Umbilical cord (tissue), 2 donors: Measurements from ENCODE around the gene KCTD7. TPM values are rescaled to one million over a fixed set of nuclear protein-coding genes. Genes with fewer than 3 reads are reported as not detected.
"Not testable (repeated sequence)": the region's sequence is repeated elsewhere in the genome, so short reads cannot be mapped to it uniquely, and the experiment has no call there.

Source experiments
- DNase-seq: peaks from one replicate; pipeline ENCODE4 v3.0.0-alpha.2; 2015; ENCODE audit warnings: low spot score
- total RNA-seq: library from RNA; depleted of rRNA; stranded (reverse); fragments of >200 nt; gene quantifications from one replicate; pipeline ENCODE4 v1.2.3, GENCODE V29; 2014; ENCODE audit warnings: low replicate concordance; ENCODE audit not compliant: insufficient read depth

KCTD7 gene
- total RNA-seq, 1 donor from 2014 or later, result 12.0 TPM

GRCh38 chr7:66615699-66616098 lies 13.0 kb upstream of the KCTD7 start:
- no peak for DNase-seq

- DNase-seq, result peak; percentile 88
Measured at GRCh38 chr7:66617295-66617694, 11.4 kb upstream of the KCTD7 start.

DNA sequence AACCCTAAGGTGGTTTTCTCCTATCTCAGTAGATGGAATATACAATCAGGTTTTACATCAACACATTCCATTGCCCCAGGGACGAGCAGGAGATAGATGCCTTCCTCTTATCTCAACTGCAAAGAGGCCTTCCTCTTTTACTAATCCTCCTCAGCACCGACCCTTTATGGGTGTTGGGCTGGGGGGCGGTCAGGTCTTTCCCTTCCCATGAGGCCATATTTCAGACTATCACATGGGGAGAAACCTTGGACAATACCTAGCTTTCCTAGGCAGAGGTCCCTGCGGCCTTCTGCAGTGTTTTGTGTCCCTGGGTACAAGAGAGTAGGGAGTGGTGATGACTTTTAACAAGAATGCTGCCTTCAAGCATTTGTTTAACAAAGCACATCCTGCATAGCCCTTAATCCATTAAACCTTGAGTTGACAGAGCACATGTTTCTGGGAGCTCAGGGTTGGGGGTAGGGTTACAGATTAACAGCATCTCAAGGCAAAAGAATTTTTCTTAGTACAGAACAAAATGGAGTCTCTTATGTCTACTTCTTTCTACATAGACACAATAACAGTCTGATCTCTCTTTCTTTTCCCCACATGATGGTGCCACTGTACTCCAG lies 9.2 kb upstream of the KCTD7 start:
- DNase-seq, result peak; percentile 52

GRCh38 chr7:66626331-66626934 lies 2.2 kb upstream of the KCTD7 start:
- DNase-seq, result peak; percentile 47

GRCh38 chr7:66627151-66627681 lies 1.5 kb upstream of the KCTD7 start:
- peak; percentile 95 for DNase-seq

- DNase-seq, result no peak
Measured at GRCh38 chr7:66627881-66628360, 760 bp upstream of the KCTD7 start.

GRCh38 chr7:66629222-66630062 lies 761 bp downstream of the KCTD7 start:
- DNase-seq, result no peak

DNA sequence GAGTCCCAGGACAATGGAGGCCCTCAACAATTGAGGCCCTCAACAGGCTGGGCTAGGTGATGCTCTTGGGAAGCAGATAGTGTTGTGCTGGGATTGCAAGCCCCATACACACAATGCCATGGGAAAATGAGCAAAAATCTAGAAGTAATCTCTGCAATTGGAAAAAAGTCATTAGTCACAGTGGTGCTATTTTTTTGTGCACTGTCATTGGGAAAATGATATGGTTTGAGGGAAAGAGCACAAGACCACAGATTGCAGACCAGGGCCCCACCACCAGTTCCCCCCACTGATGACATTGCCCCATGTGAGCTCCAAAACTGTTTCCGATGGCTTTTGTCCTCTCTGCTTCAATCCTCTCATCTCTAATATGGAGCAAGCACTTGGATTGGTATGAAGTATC lies 1.9 kb downstream of the KCTD7 start:
- DNase-seq, result no peak

DNA sequence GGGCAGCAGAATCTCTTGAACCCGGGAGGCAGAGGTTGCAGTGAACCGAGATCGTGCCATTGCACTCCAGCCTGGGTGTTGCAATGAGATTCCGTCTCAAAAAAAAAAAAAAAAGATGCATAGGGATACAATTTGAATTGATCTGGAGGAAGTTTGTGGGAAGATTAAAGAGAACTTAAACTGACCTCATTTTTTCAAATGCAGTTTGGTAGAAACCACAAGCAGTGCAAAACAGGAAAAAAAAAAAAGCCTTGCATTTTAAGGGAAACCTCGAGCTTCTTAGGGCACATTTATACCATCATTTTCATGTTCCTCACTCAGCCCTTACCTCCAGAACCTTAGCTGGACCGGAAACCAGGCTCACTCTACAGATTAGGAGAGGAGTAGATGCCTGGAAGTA lies 2.8 kb downstream of the KCTD7 start:
- DNase-seq, result no peak

DNA sequence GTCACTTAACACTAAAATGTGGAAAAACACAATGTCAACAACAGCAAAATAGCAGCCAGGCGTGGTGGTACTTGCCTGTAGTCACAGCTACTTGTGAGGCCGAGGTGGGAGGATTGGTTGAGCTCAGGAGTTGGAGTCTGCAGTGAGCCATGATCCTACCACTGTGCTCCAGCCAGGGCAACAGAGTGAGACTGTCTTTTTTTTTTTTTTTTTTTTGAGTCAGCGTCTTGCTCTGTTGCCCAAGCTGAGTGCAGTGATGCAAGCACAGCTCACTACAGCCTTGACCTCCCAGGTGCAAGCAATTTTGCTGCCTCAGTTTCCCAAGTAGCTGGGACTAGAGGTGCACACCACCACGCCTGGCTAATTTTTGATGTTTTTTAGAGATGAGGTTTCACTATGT lies 6.1 kb downstream of the KCTD7 start:
- no peak for DNase-seq

- DNase-seq, result not testable (repeated sequence)
Measured at GRCh38 chr7:66635322-66635981, 6.8 kb downstream of the KCTD7 start.

- DNase-seq, result not testable (repeated sequence)
Measured at GRCh38 chr7:66635982-66636546, 7.4 kb downstream of the KCTD7 start.

DNA sequence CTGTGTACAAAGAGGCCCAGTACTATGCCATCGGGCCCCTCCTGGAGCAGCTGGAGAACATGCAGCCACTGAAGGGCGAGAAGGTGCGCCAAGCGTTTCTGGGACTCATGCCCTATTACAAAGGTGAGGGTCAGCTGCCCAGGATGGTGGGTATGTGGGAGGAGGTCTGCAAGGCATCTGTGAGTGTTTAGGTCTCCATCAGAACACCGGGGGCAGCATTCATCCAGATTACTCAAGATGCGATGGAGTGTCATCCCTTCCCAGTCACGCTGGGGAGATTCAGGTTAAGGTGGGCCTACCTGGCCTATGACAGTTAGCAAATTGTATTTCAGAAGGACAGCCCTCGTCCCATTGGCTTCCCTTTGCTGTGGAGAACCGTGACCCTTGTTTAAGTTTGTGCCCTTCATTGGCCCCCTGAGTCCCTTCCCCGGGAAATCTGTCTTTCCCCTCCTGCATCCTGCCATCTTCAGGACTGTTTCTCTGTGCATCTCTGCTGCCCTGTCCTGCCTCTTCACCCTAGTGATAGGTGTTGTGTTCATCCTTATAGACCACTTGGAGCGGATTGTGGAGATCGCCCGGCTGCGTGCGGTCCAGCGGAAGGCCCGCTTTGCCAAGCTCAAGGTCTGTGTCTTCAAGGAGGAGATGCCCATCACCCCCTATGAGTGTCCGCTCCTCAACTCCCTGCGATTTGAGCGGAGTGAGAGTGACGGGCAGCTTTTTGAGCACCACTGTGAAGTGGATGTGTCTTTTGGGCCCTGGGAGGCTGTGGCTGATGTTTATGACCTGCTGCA lies 9.8 kb downstream of the KCTD7 start:
- DNase-seq, result no peak

DNA sequence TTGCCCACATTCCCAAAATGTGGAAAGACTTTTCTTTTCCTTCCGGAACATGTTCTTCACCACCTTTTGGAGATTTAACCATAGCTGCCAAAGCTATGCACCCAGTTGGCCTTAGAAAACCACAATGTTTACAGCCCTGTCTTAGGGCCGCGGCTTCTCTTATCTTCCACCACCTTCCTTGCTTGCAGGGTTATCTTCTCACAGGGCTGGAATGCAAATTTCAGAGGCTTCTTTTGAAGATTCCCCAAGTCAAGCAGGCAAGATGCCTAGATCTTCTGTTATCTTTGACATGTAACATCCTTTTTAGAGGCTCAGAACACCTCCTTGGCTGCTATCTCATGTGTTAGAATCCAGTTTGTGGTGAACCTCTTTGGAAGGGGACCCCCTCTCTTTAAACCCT lies 11.1 kb downstream of the KCTD7 start:
- DNase-seq, result no peak

GRCh38 chr7:66640802-66641525 lies 12.3 kb downstream of the KCTD7 start:
- no peak for DNase-seq

DNA sequence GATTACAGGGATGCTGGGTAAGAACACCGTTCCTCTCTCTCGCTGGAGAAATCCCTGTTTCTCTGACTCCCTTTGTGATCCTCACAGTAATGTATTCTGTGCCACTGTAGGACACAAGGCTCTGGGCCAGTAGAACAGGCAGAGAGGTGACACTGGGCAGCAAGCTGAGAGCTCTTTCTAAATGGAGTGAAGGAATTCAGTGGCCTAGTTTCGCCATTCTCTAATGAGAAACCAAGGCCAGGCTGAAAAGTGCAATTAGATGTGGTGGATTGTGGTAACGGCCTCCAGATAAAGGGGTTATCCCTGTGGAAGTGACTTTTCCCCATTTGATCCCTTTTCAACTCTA lies 12.8 kb downstream of the KCTD7 start:
- DNase-seq, result no peak

- peak; percentile 25 for DNase-seq
Measured at GRCh38 chr7:66642186-66642585, 13.5 kb downstream of the KCTD7 start.

GRCh38 chr7:66642932-66643331 lies 14.3 kb downstream of the KCTD7 start:
- DNase-seq, result no peak

GRCh38 chr7:66643395-66643794 lies 14.7 kb downstream of the KCTD7 start:
- no peak for DNase-seq

GRCh38 chr7:66651026-66651425 lies 22.3 kb downstream of the KCTD7 start:
- not testable (repeated sequence) for DNase-seq
